HG02763 (cell line): Measurements from ENCODE around the gene FFAR2.
"Not testable (repeated sequence)": the region's sequence is repeated elsewhere in the genome, so short reads cannot be mapped to it uniquely, and the experiment has no call there.

Experiments used
- ATAC-seq: cut with Tn5 transposase; IDR thresholded peaks from one replicate; pipeline ENCODE4 v1.9.1; 2021; ENCODE audit warnings: mild to moderate bottlenecking, moderate library complexity; ENCODE audit not compliant: unreplicated experiment

FFAR2 gene

GRCh38 chr19:35454663-35455062, 6.6 kb downstream of the FFAR2 start:
- no peak for ATAC-seq

- no peak for ATAC-seq
Observed at GRCh38 chr19:35455616-35456201, 7.7 kb downstream of the FFAR2 start.

- ATAC-seq: peak; percentile 37
Observed at GRCh38 chr19:35457173-35457572, 9.1 kb downstream of the FFAR2 start.

- no peak for ATAC-seq
Observed at GRCh38 chr19:35458192-35458591, 10.1 kb downstream of the FFAR2 start.

- no peak for ATAC-seq
Observed at GRCh38 chr19:35458731-35459391, 10.8 kb downstream of the FFAR2 start.

GRCh38 chr19:35459414-35460082, 11.5 kb downstream of the FFAR2 start:
- no peak for ATAC-seq

GRCh38 chr19:35460608-35461007, 12.6 kb downstream of the FFAR2 start:
- no peak for ATAC-seq

GRCh38 chr19:35461060-35461459, 13.0 kb downstream of the FFAR2 start:
- ATAC-seq: no peak

- ATAC-seq: not testable (repeated sequence)
Observed at GRCh38 chr19:35461788-35462187, 13.7 kb downstream of the FFAR2 start.

- ATAC-seq: no peak
Observed at GRCh38 chr19:35462476-35462953, 14.5 kb downstream of the FFAR2 start.

- not testable (repeated sequence) for ATAC-seq
Observed at GRCh38 chr19:35462956-35463355, 14.9 kb downstream of the FFAR2 start.

GRCh38 chr19:35466259-35466658, 18.2 kb downstream of the FFAR2 start:
- ATAC-seq: no peak

GRCh38 chr19:35468637-35469036, 20.6 kb downstream of the FFAR2 start:
- ATAC-seq: no peak

- no peak for ATAC-seq
Observed at GRCh38 chr19:35470128-35470527, 22.1 kb downstream of the FFAR2 start.

GRCh38 chr19:35471075-35471474, 23.0 kb downstream of the FFAR2 start:
- not testable (repeated sequence) for ATAC-seq

- ATAC-seq: no peak
Observed at GRCh38 chr19:35471946-35472345, 23.9 kb downstream of the FFAR2 start.

- no peak for ATAC-seq
Observed at GRCh38 chr19:35474104-35474503, 26.0 kb downstream of the FFAR2 start.

GRCh38 chr19:35474594-35474993, 26.5 kb downstream of the FFAR2 start:
- not testable (repeated sequence) for ATAC-seq

GRCh38 chr19:35476149-35476548, 28.1 kb downstream of the FFAR2 start:
- no peak for ATAC-seq

- ATAC-seq: no peak
Observed at GRCh38 chr19:35478794-35479677, 31.0 kb downstream of the FFAR2 start.

- ATAC-seq: no peak
Observed at GRCh38 chr19:35483089-35483488, 35.0 kb downstream of the FFAR2 start.
